Subcutaneous adipose tissue (tissue), 4 donors: ENCODE measurements around the gene MYRF. TPM values are rescaled to one million over a fixed set of nuclear protein-coding genes. Genes with fewer than 3 reads are reported as not detected.

ENCODE experiments used
- CTCF ChIP-seq: fragments of 450-650 bp; IDR thresholded peaks from one replicate; pipeline ENCODE4 v1.5.1; 2016; ENCODE audit warnings: low read depth, mild to moderate bottlenecking, control low read depth, antibody characterized with exemption, moderate library complexity
- total RNA-seq, 4 donors: library from RNA; depleted of rRNA; stranded (reverse); fragments of >200 nt; gene quantifications; one replicate each; pipeline ENCODE4 v1.1.0, GENCODE V29; 2016

MYRF gene
- total RNA-seq, 4 donors from 2014 or later: 0.17 to 0.33 TPM; not detected in 2

DNA sequence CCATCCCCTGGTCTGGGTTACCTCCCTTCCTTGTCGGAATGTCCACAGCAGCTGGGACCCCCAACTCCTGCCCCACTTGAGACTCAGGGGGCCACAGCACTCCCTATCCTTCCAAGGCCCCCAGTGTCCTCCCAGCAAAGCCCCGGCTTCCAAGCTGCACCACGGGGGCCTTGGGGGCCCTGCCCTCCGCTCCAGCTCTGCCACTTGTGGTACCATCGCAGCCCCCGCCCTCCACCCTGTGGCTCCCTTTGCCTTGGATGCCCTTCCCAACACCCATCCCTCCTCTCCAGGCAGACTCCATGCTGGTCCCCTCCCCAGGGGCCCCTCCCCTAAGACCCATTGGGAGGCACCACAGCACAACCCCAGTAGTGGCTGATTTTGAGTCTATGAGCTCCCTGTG, 22.7 kb downstream of the MYRF start:
- TF ChIP-seq CTCF: no peak

DNA sequence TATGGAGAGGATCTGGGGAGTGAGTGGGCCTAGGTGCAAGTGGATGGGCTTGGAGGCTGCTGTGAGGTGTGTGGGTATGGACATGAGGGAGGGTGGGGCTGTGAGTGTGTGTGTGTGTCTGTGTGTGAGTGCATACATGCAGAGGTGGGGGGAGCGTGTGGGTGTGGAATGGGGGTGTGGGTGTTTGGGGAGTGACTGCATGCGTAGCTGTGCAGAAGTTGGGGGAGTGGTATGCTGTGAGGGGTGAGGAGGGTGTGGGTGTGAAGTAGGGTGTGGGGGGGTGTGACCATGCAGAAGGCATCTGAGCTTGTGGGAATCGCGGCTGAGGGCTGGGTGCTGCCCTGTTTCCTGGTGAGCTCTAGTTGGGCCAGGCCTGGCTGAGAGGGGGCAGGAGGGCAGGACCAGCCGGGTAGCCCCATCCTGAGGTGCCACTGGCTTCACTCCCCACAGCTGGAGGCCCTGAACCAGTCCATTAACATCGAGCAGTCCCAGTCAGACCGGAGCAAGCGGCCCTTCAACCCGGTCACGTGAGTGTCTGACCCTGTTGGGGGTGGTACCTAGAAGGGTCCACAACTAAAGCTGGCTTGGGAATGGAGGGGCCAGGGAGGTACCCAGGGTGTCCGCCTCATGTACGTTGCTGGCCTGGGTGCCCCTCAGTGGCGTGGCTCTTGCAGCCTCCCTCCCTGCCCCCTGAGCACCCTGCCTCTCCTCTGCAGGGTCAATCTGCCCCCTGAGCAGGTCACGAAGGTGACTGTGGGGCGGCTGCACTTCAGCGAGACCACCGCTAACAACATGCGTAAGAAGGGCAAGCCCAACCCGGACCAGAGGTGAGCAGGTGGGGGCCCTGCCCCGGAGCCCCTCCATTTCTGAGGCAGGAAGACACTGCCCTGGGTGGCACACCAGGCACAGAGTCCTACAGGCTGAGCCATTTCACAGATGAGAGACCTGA, 23.4 kb downstream of the MYRF start:
- TF ChIP-seq CTCF: no peak

- no peak for TF ChIP-seq CTCF
Observed at GRCh38 chr11:61776561-61777075, 24.2 kb downstream of the MYRF start.

- no peak for TF ChIP-seq CTCF
Observed at GRCh38 chr11:61777234-61778090, 25.0 kb downstream of the MYRF start.

DNA sequence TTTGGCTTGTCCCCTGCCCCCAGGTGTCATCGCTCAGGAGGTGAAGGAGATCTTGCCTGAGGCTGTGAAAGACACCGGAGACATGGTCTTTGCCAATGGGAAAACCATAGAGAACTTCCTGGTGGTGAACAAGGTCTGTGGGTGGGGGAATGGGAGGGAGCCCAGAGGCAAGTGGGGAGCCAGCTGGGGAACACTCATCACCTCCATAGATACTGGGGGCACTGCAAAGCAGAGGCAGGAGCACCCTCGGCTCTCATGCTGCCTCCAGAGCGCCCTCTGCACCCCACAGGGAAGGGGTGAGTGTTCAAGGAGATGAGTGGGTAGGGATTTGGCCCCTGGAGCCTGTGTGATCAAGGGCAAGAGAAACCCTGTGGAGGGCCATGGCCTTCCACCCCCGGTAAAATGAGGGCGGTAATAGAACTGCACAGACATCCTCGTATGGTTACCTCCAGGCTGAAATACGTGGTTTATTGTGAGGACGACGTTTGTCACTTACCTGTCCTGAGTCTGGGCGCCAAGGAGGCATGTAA, 26.0 kb downstream of the MYRF start:
- TF ChIP-seq CTCF: no peak

- no peak for TF ChIP-seq CTCF
Observed at GRCh38 chr11:61778920-61779650, 26.6 kb downstream of the MYRF start.
